GM21526 (cell line): ENCODE measurements around the gene UBL4A.
A peak's percentile ranks its signal among the peaks of the same experiment; 100 is the strongest.

Experiments
- ATAC-seq: cut with Tn5 transposase; IDR thresholded peaks from one replicate; pipeline ENCODE4 v1.9.1; 2021; ENCODE audit warnings: moderate library complexity; ENCODE audit not compliant: unreplicated experiment, low FRiP score

The UBL4A gene

GRCh38 chrX:154484255-154485149 is 1.9 kb downstream of the UBL4A start:
- no peak for ATAC-seq

DNA sequence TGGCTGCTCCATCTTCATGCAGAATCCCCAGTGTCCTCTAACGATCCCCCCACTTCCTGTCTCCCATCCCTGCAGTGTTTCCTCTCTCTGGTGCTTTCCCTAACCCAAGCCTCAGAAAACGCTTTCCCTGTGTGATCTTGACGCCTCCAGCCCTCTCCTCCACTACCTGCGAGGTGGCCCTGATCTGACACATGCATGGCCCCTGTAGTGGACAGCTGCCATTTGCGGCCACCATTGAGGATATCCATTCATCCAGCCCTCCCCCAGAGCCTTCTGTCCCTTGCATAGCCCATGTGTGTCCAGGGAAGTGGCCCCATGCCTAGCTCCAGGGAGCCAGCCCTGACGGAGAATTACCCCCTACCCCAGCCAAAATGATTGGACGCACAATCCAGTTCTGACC is 3.1 kb downstream of the UBL4A start:
- ATAC-seq: no peak

DNA sequence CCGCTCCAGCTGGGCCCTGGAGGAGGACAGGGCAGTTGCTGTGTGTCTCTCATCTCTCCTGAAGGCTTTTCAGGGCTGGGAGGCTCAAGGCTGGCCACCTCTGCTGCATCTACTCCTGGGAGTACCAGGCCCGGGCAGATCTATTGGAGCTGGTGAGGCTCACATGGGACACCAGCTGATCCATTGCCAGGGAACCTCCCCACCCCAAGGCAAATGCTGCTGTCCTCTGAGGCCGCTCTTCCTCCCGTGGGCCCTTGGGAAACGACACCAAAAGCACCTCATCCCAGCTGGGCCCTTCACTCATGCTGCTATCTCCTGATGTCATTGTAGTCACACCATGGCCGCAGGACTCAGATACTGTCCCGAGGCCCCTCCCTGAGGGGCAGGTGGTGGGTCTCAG is 3.6 kb downstream of the UBL4A start:
- ATAC-seq: no peak

DNA sequence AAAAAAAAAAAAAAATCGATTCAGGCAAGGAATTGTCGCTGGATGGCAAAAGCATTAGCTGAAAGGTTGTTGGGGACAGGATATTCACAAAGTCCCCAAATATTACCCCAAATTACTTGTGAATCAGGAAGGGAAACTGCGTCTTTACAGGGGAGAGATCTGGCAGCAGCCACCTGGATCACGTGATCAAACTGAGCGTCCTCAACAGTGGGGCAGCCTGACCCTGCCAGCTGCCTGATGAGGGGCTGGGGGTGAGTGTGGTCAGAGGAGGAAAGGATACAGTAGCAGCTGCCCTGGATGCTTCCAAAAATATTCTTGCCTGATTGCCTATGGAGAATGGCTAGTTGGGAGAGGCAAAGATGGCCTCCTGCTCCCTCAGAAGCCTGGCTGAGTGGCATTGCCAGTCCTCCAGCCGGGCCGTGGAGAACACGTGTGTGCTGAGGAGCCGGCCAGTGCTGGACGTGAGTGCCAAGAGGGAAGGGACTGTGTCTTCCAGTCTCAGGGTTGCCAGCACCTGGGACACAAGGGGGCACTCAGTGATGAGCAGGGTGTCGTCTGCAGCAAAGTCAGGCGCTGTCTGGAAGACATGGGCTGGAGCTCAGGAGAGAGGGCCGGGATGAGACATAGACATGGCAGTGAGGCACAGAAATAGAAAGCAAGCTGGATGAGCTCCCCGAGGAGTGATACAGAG is 4.4 kb downstream of the UBL4A start:
- no peak for ATAC-seq

GRCh38 chrX:154481195-154481594 is 5.2 kb downstream of the UBL4A start:
- ATAC-seq: no peak

GRCh38 chrX:154478728-154479622 is 7.4 kb downstream of the UBL4A start, which contains the start of gene LAGE3:
Gene LAGE3 (minus strand): TSS chrX:154479281. CDS start chrX:154478915, 366 bp downstream.
- peak; percentile 78 for ATAC-seq

DNA sequence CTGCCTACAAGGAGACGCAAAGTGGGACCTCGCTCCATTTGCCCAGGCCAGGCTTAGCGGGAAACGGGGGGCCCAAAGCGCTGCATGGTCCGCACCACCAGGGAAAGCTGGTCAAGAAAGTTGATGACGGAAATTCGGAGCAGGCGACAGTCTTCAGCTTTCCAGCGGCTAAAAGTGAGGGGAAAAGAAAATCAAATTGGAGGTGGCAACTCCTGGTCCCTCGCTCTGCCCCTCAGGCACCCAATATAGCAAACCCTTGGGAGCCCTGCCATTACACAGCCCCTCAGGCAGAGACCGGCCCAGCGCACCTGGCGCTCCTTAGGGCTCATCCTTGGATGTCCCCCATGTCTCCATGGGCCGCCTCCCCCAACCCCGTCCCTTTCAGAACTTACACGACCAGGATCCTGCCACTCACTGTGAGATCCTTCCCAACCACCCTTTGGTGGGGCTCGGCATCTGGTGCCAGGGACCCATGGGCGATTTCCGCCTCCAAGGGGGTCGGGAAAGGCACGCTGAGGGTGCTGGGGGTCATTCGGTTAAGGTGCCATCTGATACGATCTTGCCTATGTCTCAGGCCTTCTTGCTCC is 8.4 kb downstream of the UBL4A start:
- no peak for ATAC-seq

DNA sequence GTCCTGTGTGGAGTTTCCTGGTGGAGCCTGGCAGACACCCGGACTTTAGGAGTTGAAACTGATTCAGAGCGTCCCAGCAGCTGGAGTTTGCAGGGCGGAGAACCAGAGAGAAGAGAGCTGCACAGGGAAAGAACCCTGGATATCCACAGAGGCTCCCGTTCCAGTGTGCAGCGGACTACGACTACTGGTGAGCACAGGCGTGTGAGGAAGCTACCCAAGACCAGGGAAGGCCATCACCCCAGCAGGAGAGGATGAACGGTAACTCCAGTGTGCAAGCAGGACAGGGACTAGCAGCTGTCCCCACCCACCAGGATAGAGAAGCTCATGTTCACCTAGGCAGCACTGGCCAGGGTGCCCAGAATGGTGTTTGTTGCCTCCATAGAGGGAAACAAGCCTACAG is 9.6 kb downstream of the UBL4A start:
- ATAC-seq: no peak

GRCh38 chrX:154473683-154474082 is 12.7 kb downstream of the UBL4A start:
- ATAC-seq: no peak

DNA sequence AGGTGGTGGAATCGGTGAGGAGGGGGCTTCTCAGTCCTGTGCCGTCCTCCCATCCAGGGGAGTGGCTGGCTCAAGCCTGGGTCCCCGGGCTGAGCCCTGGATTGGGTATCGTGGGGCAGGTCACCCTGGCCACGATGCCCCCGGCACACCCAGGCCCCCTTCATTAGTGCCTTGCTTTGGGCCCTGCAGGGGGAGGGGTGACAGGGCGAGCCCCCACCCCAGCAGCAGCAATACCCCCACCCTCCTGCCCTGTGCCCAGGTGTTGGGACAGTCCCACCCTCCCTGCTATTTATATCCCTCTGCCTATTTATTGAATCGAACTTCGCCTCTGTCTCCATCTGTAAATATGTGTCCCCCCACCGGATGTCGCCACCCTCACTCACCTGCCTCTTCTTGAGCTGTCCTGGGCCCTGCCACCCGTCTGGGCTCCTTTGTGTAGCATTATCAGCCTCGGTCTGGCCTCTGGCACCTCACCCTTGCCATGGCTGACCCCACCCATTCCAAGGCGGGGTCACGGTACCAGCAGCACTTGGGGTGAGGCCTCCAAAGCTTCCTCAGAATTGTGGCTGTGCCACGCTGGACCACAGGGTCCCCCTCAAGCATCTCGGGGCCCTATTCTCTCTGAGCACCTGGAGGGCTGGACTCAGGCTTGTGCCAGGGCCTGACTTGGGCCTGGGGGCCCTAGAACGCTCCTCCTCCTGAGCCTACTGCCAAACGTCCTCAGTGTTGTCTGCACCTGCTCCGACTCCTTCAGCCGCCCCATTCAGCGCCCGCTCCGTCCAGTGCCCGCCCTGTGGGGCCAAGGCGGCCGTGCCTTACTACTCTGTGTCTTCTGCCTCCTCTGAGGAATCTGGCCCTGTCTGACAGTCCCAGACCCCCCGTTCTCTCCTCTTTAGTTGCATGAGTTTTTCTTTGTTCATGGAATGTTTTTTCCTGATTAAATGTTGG is 13.5 kb downstream of the UBL4A start:
- ATAC-seq: no peak

DNA sequence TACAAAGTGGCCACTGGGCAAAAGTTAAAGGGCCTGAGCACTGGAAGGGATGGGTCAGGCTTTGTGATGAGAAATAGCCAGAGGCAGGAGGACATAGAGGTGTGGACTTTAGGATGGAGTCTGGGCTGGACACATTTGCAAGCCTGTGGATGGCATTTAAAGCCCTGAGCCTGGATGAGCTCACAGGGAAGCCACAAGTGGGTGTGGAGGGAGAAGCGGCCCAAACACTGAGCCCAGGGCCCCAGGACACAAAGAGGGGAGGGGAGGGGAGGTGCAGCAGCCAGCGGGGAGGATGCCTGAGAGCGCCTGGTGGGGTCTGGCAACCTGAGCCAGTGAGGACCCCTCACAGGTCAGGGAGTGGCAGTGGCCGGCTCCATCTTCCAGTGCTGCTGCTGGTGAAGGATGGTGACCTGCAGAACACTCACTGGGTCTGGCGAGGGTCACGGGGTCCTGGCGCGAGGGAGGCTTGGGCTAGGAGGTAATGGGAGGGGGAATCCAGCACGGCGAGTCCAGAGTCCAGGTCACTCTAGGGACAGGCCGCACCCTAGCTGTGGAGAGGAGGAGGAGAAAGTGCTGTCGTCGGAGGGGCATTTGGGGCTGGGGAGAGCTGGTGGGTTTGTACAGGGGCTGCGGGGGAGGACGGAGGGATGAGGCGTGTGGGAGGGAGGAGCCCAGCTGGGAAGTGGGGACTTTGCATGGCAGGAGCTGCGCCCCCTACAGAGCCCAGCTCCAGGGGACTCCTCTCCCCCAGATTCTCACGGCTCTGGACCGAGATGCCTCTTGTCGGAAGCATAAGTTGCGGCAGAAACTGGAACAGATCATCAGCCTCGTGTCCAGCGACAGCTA is 14.4 kb downstream of the UBL4A start:
- no peak for ATAC-seq

- ATAC-seq: no peak
These were observed 15.4 kb downstream of the UBL4A start for GRCh38 chrX:154470914-154471568.

DNA sequence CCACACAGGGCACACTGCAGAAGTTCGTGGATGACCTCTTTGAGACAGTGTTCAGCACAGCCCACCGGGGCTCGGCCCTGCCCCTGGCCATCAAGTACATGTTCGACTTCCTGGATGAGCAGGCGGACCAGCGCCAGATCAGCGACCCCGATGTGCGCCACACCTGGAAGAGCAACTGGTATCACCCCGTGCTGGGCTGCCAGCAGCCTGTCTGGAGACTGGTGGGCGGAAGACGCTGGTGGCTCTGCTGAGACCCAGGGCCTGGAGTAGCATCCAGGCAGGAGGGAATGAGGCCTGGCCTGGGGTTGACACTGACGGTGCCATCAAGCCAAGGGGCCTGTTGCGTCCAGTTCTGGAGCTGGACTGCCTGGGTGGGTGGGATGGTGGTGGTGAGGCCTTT is 16.0 kb downstream of the UBL4A start:
- no peak for ATAC-seq

- no peak for ATAC-seq
These were observed 16.5 kb downstream of the UBL4A start for GRCh38 chrX:154469880-154470279.

GRCh38 chrX:154469114-154469513 is 17.3 kb downstream of the UBL4A start:
- no peak for ATAC-seq

GRCh38 chrX:154468217-154468616 is 18.2 kb downstream of the UBL4A start:
- ATAC-seq: no peak

- no peak for ATAC-seq
These were observed 18.9 kb downstream of the UBL4A start for GRCh38 chrX:154467556-154467955.

DNA sequence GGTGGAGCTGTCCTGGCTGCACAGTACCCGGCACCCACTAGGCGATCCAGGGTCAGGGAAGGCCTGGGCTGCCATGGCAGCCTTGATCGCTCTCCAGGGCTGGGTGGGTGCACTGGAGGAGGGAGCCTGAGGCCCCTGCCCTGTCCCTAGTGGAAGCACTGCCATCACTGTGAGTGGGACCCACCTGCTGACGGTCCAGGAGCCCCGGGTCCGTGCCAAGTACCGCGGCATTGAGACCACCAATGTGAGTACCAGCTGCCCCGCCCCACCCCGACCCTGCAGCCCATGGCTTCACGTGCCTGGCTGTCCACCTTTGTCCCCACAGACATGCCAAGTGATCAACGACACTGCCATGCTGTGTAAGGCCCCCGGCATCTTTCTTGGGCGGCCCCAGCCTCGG is 19.5 kb downstream of the UBL4A start:
- no peak for ATAC-seq
